ENCODE data around the gene KRTAP29-1. TPM values are rescaled to one million over a fixed set of nuclear protein-coding genes. Genes with fewer than 3 reads are reported as not detected.

Gene KRTAP29-1
- polyA plus RNA-seq, 2 of the 4 experiments (the other 2 are of a cell fraction) = not detected

DNA sequence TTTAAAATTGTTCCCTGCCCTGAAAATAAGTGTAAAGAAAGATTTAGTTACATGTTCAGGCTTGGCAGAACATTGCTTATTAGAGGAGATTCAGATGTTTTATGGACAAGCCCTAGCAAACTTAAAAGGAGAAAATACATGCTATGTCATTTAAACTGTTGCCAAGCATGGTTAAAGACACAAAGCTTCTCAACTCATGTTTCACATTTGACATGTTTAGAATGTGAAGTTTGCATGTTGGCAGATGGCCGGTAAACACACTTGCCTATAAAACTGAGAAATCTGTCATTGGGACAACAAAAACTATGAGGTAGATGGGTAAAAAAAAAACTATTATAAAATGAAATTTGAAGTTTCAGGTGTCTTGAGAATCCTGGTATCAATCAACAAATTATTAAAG lies 5.8 kb downstream of the KRTAP29-1 start (continued):
- TF ChIP-seq, protein P1, sequence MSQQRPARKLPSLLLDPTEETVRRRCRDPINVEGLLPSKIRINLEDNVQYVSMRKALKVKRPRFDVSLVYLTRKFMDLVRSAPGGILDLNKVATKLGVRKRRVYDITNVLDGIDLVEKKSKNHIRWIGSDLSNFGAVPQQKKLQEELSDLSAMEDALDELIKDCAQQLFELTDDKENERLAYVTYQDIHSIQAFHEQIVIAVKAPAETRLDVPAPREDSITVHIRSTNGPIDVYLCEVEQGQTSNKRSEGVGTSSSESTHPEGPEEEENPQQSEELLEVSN (IDR thresholded peaks at IDR 0.05; ENCODE audit: borderline replicate concordance, low read depth) = no peak

DNA sequence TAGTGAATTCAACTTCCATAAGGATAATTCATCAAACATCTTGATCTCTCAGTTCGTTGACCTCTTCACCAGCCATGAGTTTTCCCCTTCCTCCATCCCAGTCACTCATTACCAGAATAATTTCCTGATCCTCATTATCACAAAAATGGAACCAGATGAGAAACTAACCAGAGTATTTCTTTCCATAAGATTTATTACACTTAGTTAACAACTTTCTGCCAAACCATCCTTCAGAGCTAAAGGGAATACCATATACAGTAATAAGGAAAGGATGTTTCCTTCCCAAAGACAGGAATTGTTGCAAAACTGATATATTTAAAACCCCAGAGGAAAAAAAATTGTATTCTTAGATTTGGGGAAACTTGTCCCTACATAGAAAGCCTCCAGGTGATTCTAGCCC lies 8.6 kb downstream of the KRTAP29-1 start:
- Histone ChIP-seq H3K27ac (no peak overlapping the region), H3K4me1 (no peaks in the 10 kb centered on the region), H3K4me2 (no peak overlapping the region), H3K9me3 (no peaks in the 10 kb centered on the region), H3K4me3 (no peak overlapping the region)
- POLR2A ChIA-PET = no interaction called here
- ATAC-seq (no peak), FAIRE-seq (no peak), DNase-seq (ENCODE audit: low read depth in 1 of 2, low spot score in 1 of 2) (no peak)
- WGBS (ENCODE audit: missing lambda C conversion rate) = 54% methylated on average over 1 of the region's 1 CpG
- TF ChIP-seq CBX8 (IDR thresholded peaks at IDR 0.05) (no peak), ZFP36 (IDR thresholded peaks at IDR 0.05; ENCODE audit: borderline replicate concordance, partially characterized antibody) (no peak), HOXB13 (CRISPR knock-in tag; IDR thresholded peaks at IDR 0.05; ENCODE audit: low read depth) (no peak), POLR2A (IDR thresholded peaks at IDR 0.05; ENCODE audit: low read length) (no peak), TFCP2L1 (CRISPR knock-in tag; IDR thresholded peaks at IDR 0.05) (no peak)
- TF ChIP-seq, protein P2, sequence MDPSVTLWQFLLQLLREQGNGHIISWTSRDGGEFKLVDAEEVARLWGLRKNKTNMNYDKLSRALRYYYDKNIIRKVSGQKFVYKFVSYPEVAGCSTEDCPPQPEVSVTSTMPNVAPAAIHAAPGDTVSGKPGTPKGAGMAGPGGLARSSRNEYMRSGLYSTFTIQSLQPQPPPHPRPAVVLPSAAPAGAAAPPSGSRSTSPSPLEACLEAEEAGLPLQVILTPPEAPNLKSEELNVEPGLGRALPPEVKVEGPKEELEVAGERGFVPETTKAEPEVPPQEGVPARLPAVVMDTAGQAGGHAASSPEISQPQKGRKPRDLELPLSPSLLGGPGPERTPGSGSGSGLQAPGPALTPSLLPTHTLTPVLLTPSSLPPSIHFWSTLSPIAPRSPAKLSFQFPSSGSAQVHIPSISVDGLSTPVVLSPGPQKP (IDR thresholded peaks at IDR 0.05; ENCODE audit: low read depth, low read length) = no peak
- CTCF ChIA-PET = interaction anchor here (0.9 to 1.5 kb wide), 2 partner anchors 19 to 29 kb away, joined by 3 to 4 read pairs; no protein-coding TSS in a partner anchor

DNA sequence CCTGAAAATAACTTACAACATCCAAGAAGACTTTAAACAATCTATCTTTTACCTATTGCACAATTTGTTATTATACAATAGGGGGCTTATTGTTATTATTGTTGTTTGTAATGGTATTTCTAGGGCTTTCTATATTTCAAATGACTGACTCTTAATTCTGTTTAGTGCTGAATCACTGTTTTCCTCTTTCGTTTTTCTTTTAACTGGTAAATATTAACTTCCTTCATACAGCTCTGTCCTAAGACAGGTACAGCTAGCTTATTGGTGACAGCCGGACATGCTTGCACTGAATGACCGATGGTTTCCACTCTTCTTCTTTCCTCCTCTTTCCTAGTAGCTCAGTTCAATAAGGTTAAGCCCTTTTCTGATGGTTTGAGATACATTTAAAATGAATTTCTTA lies 15.6 kb downstream of the KRTAP29-1 start:
- FAIRE-seq = no peak

GRCh38 chr17:41284546-41284945 lies 18.1 kb downstream of the KRTAP29-1 start:
- no peak for TF ChIP-seq HDAC2 (IDR thresholded peaks at IDR 0.05)
- WGBS (ENCODE audit: missing lambda C conversion rate) = 44% methylated on average over 2 of the region's 2 CpGs
- ATAC-seq = no peak
- Histone ChIP-seq H3K9me3 (no peaks in the 10 kb centered on the region), H3K4me2 (peak overlapping the region; percentile 5; the same call in 1 of the 3 replicates), H3K4me3 (no peak overlapping the region), H3K27ac (no peak overlapping the region), H3K4me1 (peaks cover 20% of the 10 kb centered on the region)
- no peak for FAIRE-seq
- ChIA-PET POLR2A (no interaction called here), CTCF (no interaction called here)
- DNase-seq (ENCODE audit: low read depth in 1 of 2, low spot score in 1 of 2) = no peak

More for the DNA sequence above, 15.6 kb downstream of the KRTAP29-1 start:
- ChIA-PET CTCF (interaction anchor here (1.6 kb wide), 1 partner anchor 35 kb away, joined by 3 read pairs; no protein-coding TSS in a partner anchor), POLR2A (no interaction called here)
- 0 out of 6 replicates have a peak overlapping the region, but pooled peaks of 1 of the 2 experiments have one; percentile 14 for H3K27ac ChIP-seq
- no peaks in the 10 kb centered on the region for H3K9me3 ChIP-seq
- peak overlapping the region; percentile 38 for H3K4me2 ChIP-seq
- WGBS (ENCODE audit: missing lambda C conversion rate) = 52% methylated on average over 3 of the region's 3 CpGs
- DNase-seq (ENCODE audit: low read depth in 1 of 2, low spot score in 1 of 2) = peak in 1 of 2 experiments; percentile 18
- no peak overlapping the region for H3K4me3 ChIP-seq
- no peak for ATAC-seq
- H3K4me1 ChIP-seq = peaks cover 20% of the 10 kb centered on the region
- TF ChIP-seq RNF2 (IDR thresholded peaks at IDR 0.05; ENCODE audit: borderline replicate concordance, low read depth) (no peak), KDM5A (IDR thresholded peaks at IDR 0.05) (no peak), TP53 (CRISPR knock-in tag; IDR thresholded peaks at IDR 0.05) (no peak), MAFK (IDR thresholded peaks at IDR 0.05; ENCODE audit: partially characterized antibody) (peak; percentile 56)

DNA sequence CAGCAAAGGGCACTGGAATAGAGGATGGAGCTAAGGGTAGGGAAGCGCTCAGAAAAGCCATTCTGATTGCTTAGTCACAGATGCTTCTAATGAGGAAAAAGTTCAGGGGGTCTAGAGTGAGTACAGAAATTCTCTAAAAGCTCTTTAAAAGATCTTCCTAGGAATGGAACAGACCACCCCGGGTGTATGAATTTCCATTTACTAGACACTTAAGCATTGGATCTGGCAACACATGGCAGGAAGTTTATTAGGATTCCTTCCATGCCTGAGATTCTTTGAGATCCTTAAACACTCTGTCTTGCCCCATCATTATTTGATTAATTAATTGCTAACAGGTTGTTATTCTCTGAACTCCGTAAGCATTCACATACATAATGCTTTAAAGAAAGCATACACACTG lies 18.6 kb downstream of the KRTAP29-1 start:
- TF ChIP-seq, protein P3, sequence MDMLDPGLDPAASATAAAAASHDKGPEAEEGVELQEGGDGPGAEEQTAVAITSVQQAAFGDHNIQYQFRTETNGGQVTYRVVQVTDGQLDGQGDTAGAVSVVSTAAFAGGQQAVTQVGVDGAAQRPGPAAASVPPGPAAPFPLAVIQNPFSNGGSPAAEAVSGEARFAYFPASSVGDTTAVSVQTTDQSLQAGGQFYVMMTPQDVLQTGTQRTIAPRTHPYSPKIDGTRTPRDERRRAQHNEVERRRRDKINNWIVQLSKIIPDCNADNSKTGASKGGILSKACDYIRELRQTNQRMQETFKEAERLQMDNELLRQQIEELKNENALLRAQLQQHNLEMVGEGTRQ (IDR thresholded peaks at IDR 0.05) = no peak
- TF ChIP-seq JUN (IDR thresholded peaks at IDR 0.05) = no peak
- 39% methylated on average over 3 of the region's 3 CpGs for WGBS (ENCODE audit: missing lambda C conversion rate)
- Histone ChIP-seq H3K27ac (no peak overlapping the region), H3K4me2 (peak overlapping the region; percentile 5; the same call in 1 of the 3 replicates), H3K4me3 (no peak overlapping the region), H3K4me1 (peaks cover 20% of the 10 kb centered on the region), H3K9me3 (no peaks in the 10 kb centered on the region)
- no peak for DNase-seq (ENCODE audit: low read depth in 1 of 2, low spot score in 1 of 2)
- ATAC-seq = no peak
- CTCF ChIA-PET = interaction anchor here (1.1 kb wide), 1 partner anchor 266 kb away, joined by 3 read pairs; no protein-coding TSS in a partner anchor
- POLR2A ChIA-PET = no interaction called here
- no peak for FAIRE-seq

Data from A549 (cell line).